Measurements from ENCODE around the gene PNLIP.

GRCh38 chr10:116610443-116611152, 64.9 kb downstream of the PNLIP start:
- TF ChIP-seq POLR2A (IDR thresholded peaks at IDR 0.05) (no peak), CTCF (IDR thresholded peaks at IDR 0.05) (no peak)
